HEK293 (cell line): Measurements from ENCODE around the gene NDUFB10.

Source experiments
- GLI2 ChIP-seq: fragments of 450-650 bp; formaldehyde crosslinking; IDR thresholded peaks from 2 replicates; pipeline ENCODE4; 2017; ENCODE audit warnings: missing biosample characterization, missing genetic modification characterization, low read depth, borderline replicate concordance
- KLF1 ChIP-seq: fragments of 450-650 bp; formaldehyde crosslinking; IDR thresholded peaks from 2 replicates; pipeline ENCODE4 v1.5.1; 2016; ENCODE audit warnings: missing biosample characterization, missing genetic modification characterization
- KLF8 ChIP-seq: fragments of 450-650 bp; formaldehyde crosslinking; IDR thresholded peaks from 2 replicates; pipeline ENCODE4 v1.5.1; 2016; ENCODE audit warnings: missing biosample characterization, missing genetic modification characterization
- MEIS1 ChIP-seq: sonication (generic); formaldehyde crosslinking; IDR thresholded peaks from 2 replicates; pipeline ENCODE4 v1.8.1; 2022; ENCODE audit warnings: missing genetic modification reagents, mild to moderate bottlenecking, borderline replicate concordance
- PRDM4 ChIP-seq: fragments of 450-650 bp; formaldehyde crosslinking; IDR thresholded peaks from 2 replicates; pipeline ENCODE4 v1.5.1; 2017; ENCODE audit warnings: missing biosample characterization, missing genetic modification characterization
- SALL2 ChIP-seq: fragments of 450-650 bp; formaldehyde crosslinking; IDR thresholded peaks from 2 replicates; pipeline ENCODE4 v1.5.0; 2017; ENCODE audit warnings: missing biosample characterization, mild to moderate bottlenecking, missing genetic modification characterization, borderline replicate concordance
- SP2 ChIP-seq: fragments of 450-650 bp; formaldehyde crosslinking; IDR thresholded peaks from 2 replicates; pipeline ENCODE4 v1.5.1; 2016; ENCODE audit warnings: missing biosample characterization, missing genetic modification characterization
- ZBTB17 ChIP-seq: fragments of 450-650 bp; formaldehyde crosslinking; IDR thresholded peaks from 2 replicates; pipeline ENCODE4 v1.5.1; 2016; ENCODE audit warnings: missing biosample characterization, missing genetic modification characterization
- ZFP3 ChIP-seq: fragments of 450-650 bp; formaldehyde crosslinking; IDR thresholded peaks from 2 replicates; pipeline ENCODE4 v1.5.1; 2016; ENCODE audit warnings: low read depth, missing biosample characterization, missing genetic modification characterization
- ZNF138 ChIP-seq: fragments of 450-650 bp; formaldehyde crosslinking; IDR thresholded peaks from 2 replicates; pipeline ENCODE4 v1.5.1; 2016; ENCODE audit warnings: missing biosample characterization, missing genetic modification characterization, borderline replicate concordance
- ZNF140 ChIP-seq: fragments of 450-650 bp; formaldehyde crosslinking; IDR thresholded peaks from 2 replicates; pipeline ENCODE4 v1.5.1; 2016; ENCODE audit warnings: missing biosample characterization, missing genetic modification characterization
- ZNF146 ChIP-seq: fragments of 450-650 bp; formaldehyde crosslinking; IDR thresholded peaks from 2 replicates; pipeline ENCODE4 v1.5.1; 2016; ENCODE audit warnings: missing biosample characterization, missing genetic modification characterization
- ZNF155 ChIP-seq: fragments of 450-650 bp; formaldehyde crosslinking; IDR thresholded peaks from 2 replicates; pipeline ENCODE4 v1.5.1; 2016; ENCODE audit warnings: missing biosample characterization, missing genetic modification characterization
- ZNF157 ChIP-seq: fragments of 450-650 bp; formaldehyde crosslinking; IDR thresholded peaks from 2 replicates; pipeline ENCODE4 v1.5.1; 2016; ENCODE audit warnings: missing biosample characterization, missing genetic modification characterization
- ZNF175 ChIP-seq: fragments of 450-650 bp; formaldehyde crosslinking; IDR thresholded peaks from 2 replicates; pipeline ENCODE4 v1.5.1; 2016; ENCODE audit warnings: missing biosample characterization, missing genetic modification characterization
- ZNF214 ChIP-seq: fragments of 450-650 bp; formaldehyde crosslinking; IDR thresholded peaks from 2 replicates; pipeline ENCODE4 v1.5.1; 2017; ENCODE audit warnings: missing biosample characterization, mild to moderate bottlenecking, missing genetic modification characterization, borderline replicate concordance
- ZNF23 ChIP-seq: fragments of 450-650 bp; formaldehyde crosslinking; IDR thresholded peaks from 2 replicates; pipeline ENCODE4 v1.5.1; 2016; ENCODE audit warnings: missing biosample characterization, missing genetic modification characterization, borderline replicate concordance
- ZNF292 ChIP-seq: fragments of 450-650 bp; formaldehyde crosslinking; IDR thresholded peaks from 2 replicates; pipeline ENCODE4 v1.5.1; 2016; ENCODE audit warnings: low read depth, missing biosample characterization, missing genetic modification characterization, borderline replicate concordance
- ZNF302 ChIP-seq: fragments of 450-650 bp; formaldehyde crosslinking; IDR thresholded peaks from 2 replicates; pipeline ENCODE4 v1.5.1; 2016; ENCODE audit warnings: missing biosample characterization, missing genetic modification characterization, low read depth
- ZNF324 ChIP-seq: fragments of 450-650 bp; formaldehyde crosslinking; IDR thresholded peaks from 2 replicates; pipeline ENCODE4 v1.5.1; 2016; ENCODE audit warnings: missing biosample characterization, missing genetic modification characterization
- ZNF341 ChIP-seq: fragments of 450-650 bp; formaldehyde crosslinking; IDR thresholded peaks from 2 replicates; pipeline ENCODE4; 2016; ENCODE audit warnings: low read depth, missing biosample characterization, missing genetic modification characterization
- ZNF501 ChIP-seq: fragments of 450-650 bp; formaldehyde crosslinking; IDR thresholded peaks from 2 replicates; pipeline ENCODE4 v1.5.1; 2016; ENCODE audit warnings: missing biosample characterization, missing genetic modification characterization
- ZNF530 ChIP-seq: fragments of 450-650 bp; formaldehyde crosslinking; IDR thresholded peaks from 2 replicates; pipeline ENCODE4 v1.5.1; 2016; ENCODE audit warnings: low read depth, missing biosample characterization, missing genetic modification characterization
- ZNF558 ChIP-seq: fragments of 450-650 bp; formaldehyde crosslinking; IDR thresholded peaks from 2 replicates; pipeline ENCODE4 v1.5.1; 2016; ENCODE audit warnings: missing biosample characterization, missing genetic modification characterization
- ZNF624 ChIP-seq: fragments of 450-650 bp; formaldehyde crosslinking; IDR thresholded peaks from 2 replicates; pipeline ENCODE4 v1.5.1; 2017; ENCODE audit warnings: missing biosample characterization, missing genetic modification characterization
- ZNF654 ChIP-seq: fragments of 450-650 bp; formaldehyde crosslinking; IDR thresholded peaks from 2 replicates; pipeline ENCODE4 v1.5.1; 2016; ENCODE audit warnings: low read depth, missing biosample characterization, missing genetic modification characterization
- ZNF785 ChIP-seq: fragments of 450-650 bp; formaldehyde crosslinking; IDR thresholded peaks from 2 replicates; pipeline ENCODE4 v1.5.1; 2016; ENCODE audit warnings: missing biosample characterization, missing genetic modification characterization
- ZNF830 ChIP-seq: fragments of 450-650 bp; IDR thresholded peaks from 2 replicates; pipeline ENCODE4 v1.5.0; 2018; ENCODE audit warnings: missing biosample characterization, missing genetic modification characterization, low read depth, mild to moderate bottlenecking, moderate library complexity
- ZSCAN5A ChIP-seq: fragments of 450-650 bp; formaldehyde crosslinking; IDR thresholded peaks from 2 replicates; pipeline ENCODE4 v1.5.1; 2016; ENCODE audit warnings: missing biosample characterization, missing genetic modification characterization
- TF ChIP-seq, protein P1 (sequence below): fragments of 450-650 bp; formaldehyde crosslinking; IDR thresholded peaks from 2 replicates; pipeline ENCODE4 v1.5.1; 2016; ENCODE audit warnings: missing biosample characterization, missing genetic modification characterization, borderline replicate concordance
- TF ChIP-seq, protein P2 (sequence below): fragments of 450-650 bp; formaldehyde crosslinking; IDR thresholded peaks from 2 replicates; pipeline ENCODE4 v1.5.1; 2016; ENCODE audit warnings: missing biosample characterization, missing genetic modification characterization
- TF ChIP-seq, protein P3 (sequence below): fragments of 450-650 bp; formaldehyde crosslinking; IDR thresholded peaks from 2 replicates; pipeline ENCODE4 v1.5.1; 2017; ENCODE audit warnings: missing biosample characterization, mild to moderate bottlenecking, missing genetic modification characterization, moderate library complexity

The NDUFB10 gene

GRCh38 chr16:1964506-1965395 lies 5.4 kb downstream of the NDUFB10 start, which contains the start of gene RPS2 (continued):
- TF ChIP-seq KLF8 (tag by site-specific recombination) (peak; percentile 88), GLI2 (tag by site-specific recombination) (no peak), ZNF624 (tag by site-specific recombination) (no peak), PRDM4 (tag by site-specific recombination) (no peak), ZNF558 (tag by site-specific recombination) (no peak), SP2 (tag by site-specific recombination) (peak; percentile 93), MEIS1 (CRISPR knock-in tag) (no peak), ZNF530 (tag by site-specific recombination) (no peak), ZNF292 (tag by site-specific recombination) (no peak), ZNF302 (tag by site-specific recombination) (no peak), ZNF175 (no peak), ZNF140 (tag by site-specific recombination) (no peak), KLF1 (tag by site-specific recombination) (peak; percentile 39), ZNF324 (0 out of 2 replicates have a peak, but pooled peaks have one; percentile 42), ZNF654 (no peak), ZNF155 (tag by site-specific recombination) (no peak), ZNF501 (tag by site-specific recombination) (peak; percentile 85), ZNF138 (tag by site-specific recombination) (no peak), ZNF341 (tag by site-specific recombination) (no peak), ZNF157 (tag by site-specific recombination) (no peak), ZSCAN5A (tag by site-specific recombination) (peak; percentile 82; the same call in 1 of the 2 replicates), ZNF785 (tag by site-specific recombination) (no peak), ZFP3 (tag by site-specific recombination) (no peak), ZNF146 (no peak), SALL2 (tag by site-specific recombination) (no peak), ZNF23 (tag by site-specific recombination) (no peak), ZNF214 (tag by site-specific recombination) (no peak), ZBTB17 (peak; percentile 88), ZNF830 (no peak)
- TF ChIP-seq, protein P1, sequence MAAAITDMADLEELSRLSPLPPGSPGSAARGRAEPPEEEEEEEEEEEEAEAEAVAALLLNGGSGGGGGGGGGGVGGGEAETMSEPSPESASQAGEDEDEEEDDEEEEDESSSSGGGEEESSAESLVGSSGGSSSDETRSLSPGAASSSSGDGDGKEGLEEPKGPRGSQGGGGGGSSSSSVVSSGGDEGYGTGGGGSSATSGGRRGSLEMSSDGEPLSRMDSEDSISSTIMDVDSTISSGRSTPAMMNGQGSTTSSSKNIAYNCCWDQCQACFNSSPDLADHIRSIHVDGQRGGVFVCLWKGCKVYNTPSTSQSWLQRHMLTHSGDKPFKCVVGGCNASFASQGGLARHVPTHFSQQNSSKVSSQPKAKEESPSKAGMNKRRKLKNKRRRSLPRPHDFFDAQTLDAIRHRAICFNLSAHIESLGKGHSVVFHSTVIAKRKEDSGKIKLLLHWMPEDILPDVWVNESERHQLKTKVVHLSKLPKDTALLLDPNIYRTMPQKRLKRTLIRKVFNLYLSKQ (tag by site-specific recombination) = no peak
- TF ChIP-seq, protein P2, sequence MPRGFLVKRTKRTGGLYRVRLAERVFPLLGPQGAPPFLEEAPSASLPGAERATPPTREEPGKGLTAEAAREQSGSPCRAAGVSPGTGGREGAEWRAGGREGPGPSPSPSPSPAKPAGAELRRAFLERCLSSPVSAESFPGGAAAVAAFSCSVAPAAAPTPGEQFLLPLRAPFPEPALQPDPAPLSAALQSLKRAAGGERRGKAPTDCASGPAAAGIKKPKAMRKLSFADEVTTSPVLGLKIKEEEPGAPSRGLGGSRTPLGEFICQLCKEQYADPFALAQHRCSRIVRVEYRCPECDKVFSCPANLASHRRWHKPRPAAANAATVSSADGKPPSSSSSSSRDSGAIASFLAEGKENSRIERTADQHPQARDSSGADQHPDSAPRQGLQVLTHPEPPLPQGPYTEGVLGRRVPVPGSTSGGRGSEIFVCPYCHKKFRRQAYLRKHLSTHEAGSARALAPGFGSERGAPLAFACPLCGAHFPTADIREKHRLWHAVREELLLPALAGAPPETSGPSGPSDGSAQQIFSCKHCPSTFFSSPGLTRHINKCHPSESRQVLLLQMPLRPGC (tag by site-specific recombination) = no peak; the same call in 1 of the 2 replicates
- TF ChIP-seq, protein P3, sequence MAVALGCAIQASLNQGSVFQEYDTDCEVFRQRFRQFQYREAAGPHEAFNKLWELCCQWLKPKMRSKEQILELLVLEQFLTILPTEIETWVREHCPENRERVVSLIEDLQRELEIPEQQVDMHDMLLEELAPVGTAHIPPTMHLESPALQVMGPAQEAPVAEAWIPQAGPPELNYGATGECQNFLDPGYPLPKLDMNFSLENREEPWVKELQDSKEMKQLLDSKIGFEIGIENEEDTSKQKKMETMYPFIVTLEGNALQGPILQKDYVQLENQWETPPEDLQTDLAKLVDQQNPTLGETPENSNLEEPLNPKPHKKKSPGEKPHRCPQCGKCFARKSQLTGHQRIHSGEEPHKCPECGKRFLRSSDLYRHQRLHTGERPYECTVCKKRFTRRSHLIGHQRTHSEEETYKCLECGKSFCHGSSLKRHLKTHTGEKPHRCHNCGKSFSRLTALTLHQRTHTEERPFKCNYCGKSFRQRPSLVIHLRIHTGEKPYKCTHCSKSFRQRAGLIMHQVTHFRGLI = peak; percentile 10; the same call in 1 of the 2 replicates
